HL-60 (cell line): Measurements from ENCODE around the gene NGFR.

Source experiments
- GABPA ChIP-seq: IDR thresholded peaks from 2 replicates; pipeline ENCODE4 v1.6.1; 2012; ENCODE audit warnings: low read depth
- POLR2AphosphoS5 ChIP-seq: IDR thresholded peaks from 2 replicates; pipeline ENCODE4 v1.6.1; 2012; ENCODE audit warnings: low read depth
- SPI1 ChIP-seq: IDR thresholded peaks from 2 replicates; pipeline ENCODE4 v1.6.1; 2012; ENCODE audit warnings: low read depth, mild to moderate bottlenecking, borderline replicate concordance
- TF ChIP-seq, protein P1 (sequence below): IDR thresholded peaks from one replicate; pipeline ENCODE4 v1.5.1; 2011; ENCODE audit warnings: low read length, control low read depth, inconsistent platforms; ENCODE audit not compliant: insufficient read depth
- TF ChIP-seq, protein P2 (sequence below): IDR thresholded peaks from 2 replicates; pipeline ENCODE4 v1.6.1; 2012; ENCODE audit warnings: low read depth; ENCODE audit not compliant: insufficient replicate concordance

DNA sequence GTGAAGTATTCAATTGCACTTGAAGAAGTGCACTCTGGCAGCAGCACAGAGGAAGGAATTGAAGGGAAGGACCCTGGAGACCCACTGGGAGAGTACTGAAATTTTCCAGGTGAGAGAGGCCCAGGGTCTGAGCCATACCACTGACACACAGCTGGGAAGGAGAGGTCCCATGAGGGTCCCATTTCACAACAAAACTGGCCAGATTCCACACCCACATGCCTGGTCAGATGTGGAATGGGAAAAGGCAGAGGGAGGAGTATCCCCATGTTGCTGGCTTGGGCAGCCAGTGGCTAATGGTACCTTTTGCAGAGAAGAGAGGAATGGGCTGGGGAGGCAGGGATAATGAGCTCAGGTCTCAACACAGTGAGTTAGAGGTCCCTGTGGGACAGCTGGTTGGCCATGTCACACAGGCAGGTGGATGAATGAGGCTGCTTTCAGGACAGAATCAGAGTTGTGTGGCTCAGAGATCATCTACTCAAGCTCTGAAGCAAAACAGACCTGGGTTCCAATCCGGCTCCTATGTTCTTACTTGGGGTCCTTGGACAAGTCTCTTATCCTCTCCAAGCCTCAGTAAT lies 26.2 kb upstream of the NGFR start:
- TF ChIP-seq, protein P1, sequence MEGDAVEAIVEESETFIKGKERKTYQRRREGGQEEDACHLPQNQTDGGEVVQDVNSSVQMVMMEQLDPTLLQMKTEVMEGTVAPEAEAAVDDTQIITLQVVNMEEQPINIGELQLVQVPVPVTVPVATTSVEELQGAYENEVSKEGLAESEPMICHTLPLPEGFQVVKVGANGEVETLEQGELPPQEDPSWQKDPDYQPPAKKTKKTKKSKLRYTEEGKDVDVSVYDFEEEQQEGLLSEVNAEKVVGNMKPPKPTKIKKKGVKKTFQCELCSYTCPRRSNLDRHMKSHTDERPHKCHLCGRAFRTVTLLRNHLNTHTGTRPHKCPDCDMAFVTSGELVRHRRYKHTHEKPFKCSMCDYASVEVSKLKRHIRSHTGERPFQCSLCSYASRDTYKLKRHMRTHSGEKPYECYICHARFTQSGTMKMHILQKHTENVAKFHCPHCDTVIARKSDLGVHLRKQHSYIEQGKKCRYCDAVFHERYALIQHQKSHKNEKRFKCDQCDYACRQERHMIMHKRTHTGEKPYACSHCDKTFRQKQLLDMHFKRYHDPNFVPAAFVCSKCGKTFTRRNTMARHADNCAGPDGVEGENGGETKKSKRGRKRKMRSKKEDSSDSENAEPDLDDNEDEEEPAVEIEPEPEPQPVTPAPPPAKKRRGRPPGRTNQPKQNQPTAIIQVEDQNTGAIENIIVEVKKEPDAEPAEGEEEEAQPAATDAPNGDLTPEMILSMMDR, result no peak
- TF ChIP-seq POLR2AphosphoS5 (no peak), SPI1 (no peak), GABPA (no peak)
- TF ChIP-seq, protein P2, sequence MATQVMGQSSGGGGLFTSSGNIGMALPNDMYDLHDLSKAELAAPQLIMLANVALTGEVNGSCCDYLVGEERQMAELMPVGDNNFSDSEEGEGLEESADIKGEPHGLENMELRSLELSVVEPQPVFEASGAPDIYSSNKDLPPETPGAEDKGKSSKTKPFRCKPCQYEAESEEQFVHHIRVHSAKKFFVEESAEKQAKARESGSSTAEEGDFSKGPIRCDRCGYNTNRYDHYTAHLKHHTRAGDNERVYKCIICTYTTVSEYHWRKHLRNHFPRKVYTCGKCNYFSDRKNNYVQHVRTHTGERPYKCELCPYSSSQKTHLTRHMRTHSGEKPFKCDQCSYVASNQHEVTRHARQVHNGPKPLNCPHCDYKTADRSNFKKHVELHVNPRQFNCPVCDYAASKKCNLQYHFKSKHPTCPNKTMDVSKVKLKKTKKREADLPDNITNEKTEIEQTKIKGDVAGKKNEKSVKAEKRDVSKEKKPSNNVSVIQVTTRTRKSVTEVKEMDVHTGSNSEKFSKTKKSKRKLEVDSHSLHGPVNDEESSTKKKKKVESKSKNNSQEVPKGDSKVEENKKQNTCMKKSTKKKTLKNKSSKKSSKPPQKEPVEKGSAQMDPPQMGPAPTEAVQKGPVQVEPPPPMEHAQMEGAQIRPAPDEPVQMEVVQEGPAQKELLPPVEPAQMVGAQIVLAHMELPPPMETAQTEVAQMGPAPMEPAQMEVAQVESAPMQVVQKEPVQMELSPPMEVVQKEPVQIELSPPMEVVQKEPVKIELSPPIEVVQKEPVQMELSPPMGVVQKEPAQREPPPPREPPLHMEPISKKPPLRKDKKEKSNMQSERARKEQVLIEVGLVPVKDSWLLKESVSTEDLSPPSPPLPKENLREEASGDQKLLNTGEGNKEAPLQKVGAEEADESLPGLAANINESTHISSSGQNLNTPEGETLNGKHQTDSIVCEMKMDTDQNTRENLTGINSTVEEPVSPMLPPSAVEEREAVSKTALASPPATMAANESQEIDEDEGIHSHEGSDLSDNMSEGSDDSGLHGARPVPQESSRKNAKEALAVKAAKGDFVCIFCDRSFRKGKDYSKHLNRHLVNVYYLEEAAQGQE, result no peak
